A673 (cell line): ENCODE measurements around the gene FURIN. TPM values are rescaled to one million over a fixed set of nuclear protein-coding genes. Genes with fewer than 3 reads are reported as not detected.

ENCODE experiments used
- BruUV-seq: library from RNA; stranded (reverse); fragments of 400-500 nt; replicated peaks from 2 replicates; lab custom pipeline; 2021; lab: Mats Ljungman, UMichigan
- CTCF ChIA-PET: fragments of 300-600 bp; sonication (Branson Sonifier 250); formaldehyde crosslinking; loops from one replicate; lab custom pipeline; 2022; ENCODE audit warnings: antibody characterized with exemption; lab: Charles Lee
- POLR2A ChIA-PET: fragments of 300-600 bp; sonication (Branson Sonifier 250); formaldehyde crosslinking; loops from one replicate; lab custom pipeline; 2022; ENCODE audit warnings: antibody characterized with exemption; ENCODE audit not compliant: low non-redundant PET; lab: Charles Lee
- DNase-seq: peaks from one replicate; pipeline ENCODE4 v3.0.0-alpha.2; 2015; ENCODE audit warnings: low spot score
- H3K27ac ChIP-seq: fragments of 200-600 bp; sonication (generic); 2 replicates; pipeline ENCODE4 v1.5.1; 2016; ENCODE audit warnings: mixed run types, low read depth, mild to moderate bottlenecking, mixed read lengths, antibody characterized with exemption, low read length; ENCODE audit not compliant: poor library complexity, severe bottlenecking
- H3K27me3 ChIP-seq: fragments of 200-600 bp; sonication (generic); replicated peaks from 2 replicates; pipeline ENCODE4 v1.6.1; 2017; ENCODE audit warnings: mixed run types, low read depth, mild to moderate bottlenecking, mixed read lengths, antibody characterized with exemption, low read length; ENCODE audit not compliant: insufficient read depth, poor library complexity
- H3K36me3 ChIP-seq: fragments of 200-600 bp; sonication (generic); 2 replicates; pipeline ENCODE4 v1.6.1; 2016; ENCODE audit warnings: mixed run types, mild to moderate bottlenecking, mixed read lengths, antibody characterized with exemption, low read length; ENCODE audit not compliant: insufficient read depth, poor library complexity, severe bottlenecking
- H3K4me1 ChIP-seq: fragments of 200-600 bp; sonication (generic); 2 replicates; pipeline ENCODE4 v1.6.1; 2017; ENCODE audit warnings: mixed run types, mild to moderate bottlenecking, mixed read lengths, antibody characterized with exemption, low read length; ENCODE audit not compliant: insufficient read depth, poor library complexity, severe bottlenecking
- H3K4me3 ChIP-seq: fragments of 200-600 bp; sonication (generic); 2 replicates; pipeline ENCODE4 v1.5.1; 2016; ENCODE audit warnings: low read depth, mixed run types, mild to moderate bottlenecking, mixed read lengths, low read length; ENCODE audit not compliant: poor library complexity, severe bottlenecking
- H3K9me3 ChIP-seq: fragments of 200-600 bp; sonication (generic); 2 replicates; pipeline ENCODE4 v1.6.1; 2016; ENCODE audit warnings: mixed run types, low read depth, mild to moderate bottlenecking, mixed read lengths, antibody characterized with exemption, low read length; ENCODE audit not compliant: poor library complexity, severe bottlenecking
- CTCF ChIP-seq: fragments of 300-800, 200-600 bp; sonication (generic); conservative IDR thresholded peaks from 2 replicates; pipeline ENCODE4 v1.5.1; 2017; ENCODE audit warnings: low read depth, mild to moderate bottlenecking, antibody characterized with exemption, low read length, moderate library complexity, mixed read lengths
- EZH2 ChIP-seq: fragments of 200-600 bp; sonication (generic); IDR thresholded peaks from 2 replicates; pipeline ENCODE4 v1.6.1; 2017; ENCODE audit warnings: borderline replicate concordance, low read depth, mild to moderate bottlenecking, mixed read lengths, antibody characterized with exemption, low read length; ENCODE audit not compliant: poor library complexity, severe bottlenecking
- intact Hi-C: fragments of 100-400 bp; cut with micrococcal nuclease; formaldehyde crosslinking; loops from one replicate; pipeline ENCODE4 v1.10.0; 2022; ENCODE audit not compliant: unreplicated experiment
- total RNA-seq: library from RNA; stranded (reverse); gene quantifications from 2 replicates; pipeline ENCODE4 v1.2.3, GENCODE V29; 2021

Gene FURIN
- total RNA-seq, 1 experiment from 2014 or later: 63.4 TPM

DNA sequence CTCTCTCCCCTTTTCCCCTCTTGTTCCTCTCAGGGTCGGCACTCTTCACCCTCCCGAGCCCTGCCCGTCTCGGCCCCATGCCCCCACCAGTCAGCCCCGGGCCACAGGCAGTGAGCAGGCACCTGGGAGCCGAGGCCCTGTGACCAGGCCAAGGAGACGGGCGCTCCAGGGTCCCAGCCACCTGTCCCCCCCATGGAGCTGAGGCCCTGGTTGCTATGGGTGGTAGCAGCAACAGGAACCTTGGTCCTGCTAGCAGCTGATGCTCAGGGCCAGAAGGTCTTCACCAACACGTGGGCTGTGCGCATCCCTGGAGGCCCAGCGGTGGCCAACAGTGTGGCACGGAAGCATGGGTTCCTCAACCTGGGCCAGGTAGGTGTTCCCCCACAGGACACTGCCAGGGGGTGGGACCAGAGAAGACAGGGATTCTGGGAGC is 7.2 kb downstream of the FURIN start:
- H3K4me3 ChIP-seq: no peak overlapping the region
- H3K27me3 ChIP-seq: no peaks in the 10 kb centered on the region
- H3K9me3 ChIP-seq: no peaks in the 10 kb centered on the region
- TF ChIP-seq CTCF (no peak), EZH2 (no peak)
- H3K36me3 ChIP-seq: peaks cover 38% of the 10 kb centered on the region
- intact Hi-C loops: no loop called here
- no TSS peak for BruUV-seq
- H3K4me1 ChIP-seq: peaks cover 19% of the 10 kb centered on the region
- DNase-seq: no peak
- H3K27ac ChIP-seq: no peak overlapping the region
- ChIA-PET CTCF (no interaction called here), POLR2A (no interaction called here)

- H3K9me3 ChIP-seq: no peaks in the 10 kb centered on the region
- no TSS peak for BruUV-seq
- POLR2A ChIA-PET: no interaction called here
- peaks cover 18% of the 10 kb centered on the region for H3K4me1 ChIP-seq
- no peaks in the 10 kb centered on the region for H3K27me3 ChIP-seq
- TF ChIP-seq CTCF (no peak), EZH2 (no peak)
- no peak overlapping the region for H3K4me3 ChIP-seq
- no peak for DNase-seq
- peaks cover 43% of the 10 kb centered on the region for H3K36me3 ChIP-seq
- intact Hi-C loops: no loop called here
- CTCF ChIA-PET: interaction anchor here (0.5 kb wide), 1 partner anchor 642 kb away, joined by 4 read pairs; the partner anchor contains the start of gene CIB1
- H3K27ac ChIP-seq: no peak overlapping the region
Measured at GRCh38 chr15:90876046-90876445, 7.7 kb downstream of the FURIN start.

- Histone ChIP-seq H3K36me3 (peaks cover 46% of the 10 kb centered on the region), H3K27me3 (no peaks in the 10 kb centered on the region), H3K4me1 (peaks cover 18% of the 10 kb centered on the region), H3K4me3 (no peak overlapping the region), H3K9me3 (no peaks in the 10 kb centered on the region), H3K27ac (no peak overlapping the region)
- DNase-seq: no peak
- BruUV-seq: no TSS peak
- CTCF ChIA-PET: interaction anchor here (0.5 kb wide), 1 partner anchor 643 kb away, joined by 4 read pairs; the partner anchor contains the start of gene CIB1
- no peak for TF ChIP-seq CTCF
- intact Hi-C loops: no loop called here
- POLR2A ChIA-PET: no interaction called here
Measured at GRCh38 chr15:90876512-90877170, 8.3 kb downstream of the FURIN start.
